Choroid plexus epithelial cell (primary cell): Measurements from ENCODE around the gene PFN2.
A peak's percentile ranks its signal among the peaks of the same experiment; 100 is the strongest.

ENCODE experiments used
- DNase-seq: peaks from one replicate; pipeline ENCODE4 v3.0.0-alpha.2; 2010; ENCODE audit warnings: low read depth
- H3K4me3 ChIP-seq: 2 replicates; pipeline ENCODE4 v1.5.1; 2011; ENCODE audit warnings: low read depth, mild to moderate bottlenecking, control low read depth, low read length, moderate library complexity
- TF ChIP-seq, protein P1 (sequence below): conservative IDR thresholded peaks from 2 replicates; pipeline ENCODE4 v1.5.1; 2011; ENCODE audit warnings: low read depth, mild to moderate bottlenecking, control low read depth, inconsistent platforms, low read length, moderate library complexity

Gene PFN2

DNA sequence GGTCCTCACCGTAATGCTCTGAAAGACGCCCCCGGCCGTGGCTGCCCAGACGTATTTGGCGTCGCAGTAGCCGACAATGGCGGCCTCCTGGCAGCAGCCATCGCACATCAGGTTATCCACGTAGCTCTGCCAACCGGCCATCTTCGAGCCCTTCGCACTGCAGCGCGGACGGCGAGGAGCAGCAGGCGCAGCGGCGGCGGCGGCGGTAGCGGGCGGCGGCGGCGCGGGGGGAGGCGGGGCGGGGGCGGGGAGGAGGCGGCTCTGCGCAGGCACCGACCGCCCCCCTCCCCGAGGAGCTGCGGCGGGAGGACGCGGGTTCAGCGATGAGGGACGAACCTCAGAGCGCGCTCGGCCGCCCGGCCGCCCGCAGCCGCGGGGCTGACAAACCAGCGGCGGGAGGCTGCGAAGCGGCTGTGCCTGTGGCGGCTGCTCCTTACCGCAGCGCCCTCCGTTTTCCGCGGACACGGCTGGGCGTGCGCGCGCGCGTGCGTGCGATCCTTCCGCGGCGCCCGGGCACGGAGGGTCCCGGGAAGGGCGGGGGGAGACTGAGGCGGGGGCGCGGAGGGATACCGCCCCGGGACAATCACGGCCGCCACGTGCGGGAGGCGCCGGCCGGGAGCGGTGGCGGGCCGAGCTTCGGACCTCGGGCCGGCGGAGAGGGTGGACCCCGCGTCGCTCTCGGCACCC lies at the start of gene PFN2:
TSS of gene PFN2 (minus strand) at position 180 of the 687 bp plus-strand sequence. CDS start at position 141, 39 bp downstream.
- H3K4me3 ChIP-seq = peak within 1 kb of the TSS; percentile 86
- TF ChIP-seq, protein P1, sequence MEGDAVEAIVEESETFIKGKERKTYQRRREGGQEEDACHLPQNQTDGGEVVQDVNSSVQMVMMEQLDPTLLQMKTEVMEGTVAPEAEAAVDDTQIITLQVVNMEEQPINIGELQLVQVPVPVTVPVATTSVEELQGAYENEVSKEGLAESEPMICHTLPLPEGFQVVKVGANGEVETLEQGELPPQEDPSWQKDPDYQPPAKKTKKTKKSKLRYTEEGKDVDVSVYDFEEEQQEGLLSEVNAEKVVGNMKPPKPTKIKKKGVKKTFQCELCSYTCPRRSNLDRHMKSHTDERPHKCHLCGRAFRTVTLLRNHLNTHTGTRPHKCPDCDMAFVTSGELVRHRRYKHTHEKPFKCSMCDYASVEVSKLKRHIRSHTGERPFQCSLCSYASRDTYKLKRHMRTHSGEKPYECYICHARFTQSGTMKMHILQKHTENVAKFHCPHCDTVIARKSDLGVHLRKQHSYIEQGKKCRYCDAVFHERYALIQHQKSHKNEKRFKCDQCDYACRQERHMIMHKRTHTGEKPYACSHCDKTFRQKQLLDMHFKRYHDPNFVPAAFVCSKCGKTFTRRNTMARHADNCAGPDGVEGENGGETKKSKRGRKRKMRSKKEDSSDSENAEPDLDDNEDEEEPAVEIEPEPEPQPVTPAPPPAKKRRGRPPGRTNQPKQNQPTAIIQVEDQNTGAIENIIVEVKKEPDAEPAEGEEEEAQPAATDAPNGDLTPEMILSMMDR = no peak
- peak; percentile 88 for DNase-seq

DNA sequence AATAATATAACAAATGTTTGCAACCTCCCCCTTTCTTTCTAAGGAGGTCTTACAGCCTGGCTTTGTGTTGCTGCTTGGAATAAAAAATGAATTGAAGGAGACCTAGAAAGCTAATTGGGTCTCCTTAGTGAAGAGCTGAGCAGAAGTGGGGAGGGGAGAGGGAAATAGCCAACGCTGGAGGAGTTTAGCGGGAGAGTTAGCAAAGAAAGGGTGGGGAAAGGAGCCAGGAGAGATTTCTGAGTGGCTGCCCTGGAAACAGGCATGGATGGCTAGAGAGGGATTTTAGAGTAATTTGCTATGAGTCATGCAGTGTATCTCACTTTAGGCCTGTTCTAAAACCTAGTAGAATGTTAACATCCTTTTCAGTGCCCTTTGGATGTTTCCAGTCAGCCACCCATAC lies 45.2 kb upstream of the PFN2 start:
- TF ChIP-seq, protein P1 = no peak

DNA sequence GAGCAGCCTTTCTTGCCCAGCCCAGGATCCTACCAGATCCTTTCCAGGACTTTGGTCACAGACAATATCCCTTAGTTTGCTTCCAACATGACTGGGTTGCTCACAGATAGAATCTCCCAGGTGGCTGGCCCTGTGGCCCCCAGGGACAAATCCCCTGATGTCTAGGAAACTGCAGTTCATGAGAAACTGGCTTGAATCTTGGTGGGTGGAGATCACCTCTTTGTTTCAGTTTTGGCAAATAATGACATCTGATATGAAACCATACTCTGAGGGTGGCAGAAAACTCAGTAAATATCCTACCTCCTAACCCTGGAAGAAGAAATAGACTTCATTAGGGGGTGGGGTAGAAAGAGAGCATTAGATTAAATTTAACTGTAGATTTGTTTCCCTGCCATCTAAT lies 44.1 kb upstream of the PFN2 start:
- no peak for DNase-seq
- H3K4me3 ChIP-seq = no peak overlapping the region
- TF ChIP-seq, protein P1 = no peak

More for the DNA sequence above, 45.2 kb upstream of the PFN2 start:
- no peak for DNase-seq
- no peak overlapping the region for H3K4me3 ChIP-seq

- TF ChIP-seq, protein P1 = no peak
- no peak overlapping the region for H3K4me3 ChIP-seq
- DNase-seq = no peak
Observed at GRCh38 chr3:150013801-150014200, 43.1 kb upstream of the PFN2 start.

- no peak for DNase-seq
- TF ChIP-seq, protein P1 = no peak
- no peak overlapping the region for H3K4me3 ChIP-seq
Observed at GRCh38 chr3:150006794-150007193, 36.1 kb upstream of the PFN2 start.

- DNase-seq = peak; percentile 44
- no peak overlapping the region for H3K4me3 ChIP-seq
- TF ChIP-seq, protein P1 = no peak
Observed at GRCh38 chr3:150005243-150006112, 34.8 kb upstream of the PFN2 start.
